Trophoblast cell (in vitro differentiated cells and primary cell): ENCODE measurements around the gene RANBP17.
"Not testable (repeated sequence)": the region's sequence is repeated elsewhere in the genome, so short reads cannot be mapped to it uniquely, and the experiment has no call there.

ENCODE experiments used
- DNase-seq, 2 donors: peaks; one replicate each; pipeline ENCODE4 v3.0.0-alpha.2; 2016
- H2AFZ ChIP-seq: 2 replicates; pipeline ENCODE4 v1.6.1; 2013; ENCODE audit warnings: low read length, moderate library complexity, mild to moderate bottlenecking; ENCODE audit not compliant: insufficient read depth, poor library complexity
- H2AK5ac ChIP-seq: 2 replicates; pipeline ENCODE4 v1.6.1; 2013; ENCODE audit warnings: mild to moderate bottlenecking, low read length
- H2BK120ac ChIP-seq: 2 replicates; pipeline ENCODE4 v1.6.1; 2013; ENCODE audit warnings: low read length, mild to moderate bottlenecking, moderate library complexity; ENCODE audit not compliant: insufficient read depth, poor library complexity
- H2BK12ac ChIP-seq: 2 replicates; pipeline ENCODE4 v1.6.1; 2013; ENCODE audit warnings: mild to moderate bottlenecking, low read length, moderate library complexity
- H2BK5ac ChIP-seq: 2 replicates; pipeline ENCODE4 v1.6.1; 2013; ENCODE audit warnings: low read length, low read depth, moderate library complexity, mild to moderate bottlenecking; ENCODE audit not compliant: poor library complexity
- H3K14ac ChIP-seq: 2 replicates; pipeline ENCODE4 v1.6.1; 2013; ENCODE audit warnings: mild to moderate bottlenecking, low read length
- H3K18ac ChIP-seq: 2 replicates; pipeline ENCODE4 v1.6.1; 2013; ENCODE audit warnings: mild to moderate bottlenecking, low read length
- H3K23ac ChIP-seq: 2 replicates; pipeline ENCODE4 v1.6.1; 2013; ENCODE audit warnings: low read length
- H3K27ac ChIP-seq: 2 replicates; pipeline ENCODE4 v1.5.1; 2013; ENCODE audit warnings: low read depth, mild to moderate bottlenecking, inconsistent platforms, low read length, moderate library complexity
- H3K27me3 ChIP-seq: 2 replicates; pipeline ENCODE4 v1.6.1; 2013; ENCODE audit warnings: inconsistent platforms, mild to moderate bottlenecking, low read length, moderate library complexity; ENCODE audit not compliant: insufficient read depth
- H3K36me3 ChIP-seq, 2 experiments: 1 replicate in 1 of 2; 2 replicates in 1 of 2; pipeline ENCODE4 v1.6.1; 2013; ENCODE audit warnings: low read length in 2 of 2, mild to moderate bottlenecking in 2 of 2, moderate library complexity in 1 of 2; ENCODE audit not compliant: insufficient read depth in 2 of 2, control insufficient read depth in 1 of 2
- H3K4ac ChIP-seq: 2 replicates; pipeline ENCODE4 v1.6.1; 2013; ENCODE audit warnings: low read depth, mild to moderate bottlenecking, low read length, moderate library complexity
- H3K4me1 ChIP-seq, 2 experiments: 1 replicate in 1 of 2; 2 replicates in 1 of 2; pipeline ENCODE4 v1.6.1; 2013; ENCODE audit warnings: low read length in 2 of 2, mild to moderate bottlenecking in 2 of 2, moderate library complexity in 1 of 2; ENCODE audit not compliant: insufficient read depth in 2 of 2, control insufficient read depth in 1 of 2
- H3K4me2 ChIP-seq: 2 replicates; pipeline ENCODE4 v1.6.1; 2013; ENCODE audit warnings: inconsistent platforms, mild to moderate bottlenecking, low read length, moderate library complexity
- H3K4me3 ChIP-seq: 2 replicates; pipeline ENCODE4 v1.5.1; 2013; ENCODE audit warnings: mild to moderate bottlenecking, low read depth, low read length, inconsistent platforms
- H3K79me1 ChIP-seq: one replicate; pipeline ENCODE4 v1.6.1; 2013; ENCODE audit warnings: low read length
- H3K79me2 ChIP-seq: 2 replicates; pipeline ENCODE4 v1.6.1; 2013; ENCODE audit warnings: low read length, mild to moderate bottlenecking; ENCODE audit not compliant: control insufficient read depth, insufficient read depth, poor library complexity
- H3K9ac ChIP-seq: 2 replicates; pipeline ENCODE4 v1.6.1; 2013; ENCODE audit warnings: mild to moderate bottlenecking, low read length
- H3K9me3 ChIP-seq: 2 replicates; pipeline ENCODE4 v1.6.1; 2013; ENCODE audit warnings: low read depth, mild to moderate bottlenecking, control low read depth, inconsistent platforms, low read length; ENCODE audit not compliant: insufficient read depth
- H4K12ac ChIP-seq: 2 replicates; pipeline ENCODE4 v1.6.1; 2013; ENCODE audit warnings: low read depth, mild to moderate bottlenecking, low read length, moderate library complexity
- H4K8ac ChIP-seq: 2 replicates; pipeline ENCODE4 v1.6.1; 2013; ENCODE audit warnings: low read depth, mild to moderate bottlenecking, low read length, moderate library complexity
- H4K91ac ChIP-seq: one replicate; pipeline ENCODE4 v1.6.1; 2013; ENCODE audit warnings: low read depth, mild to moderate bottlenecking, low read length, moderate library complexity
- WGBS: extraction: QIAGEN DNeasy Blood & Tissue Kit; methylation state at CpG from one replicate; pipeline ENCODE4 v1.1.7; 2013; ENCODE audit warnings: missing lambda C conversion rate; ENCODE audit not compliant: insufficient read length, insufficient coverage; ENCODE audit errors: extremely low coverage; 5-methylcytosine and 5-hydroxymethylcytosine counted together

The RANBP17 gene

GRCh38 chr5:170923910-170924620 is 62.2 kb downstream of the RANBP17 start:
- peak; percentile 8 to 29 for DNase-seq
- Histone ChIP-seq H4K91ac (no peak overlapping the region), H3K36me3 (peaks cover 0 to 2% of the 10 kb centered on the region in 2 experiments), H3K79me2 (no peaks in the 10 kb centered on the region), H3K27ac (no peak overlapping the region), H2AFZ (no peak overlapping the region), H3K4ac (no peak overlapping the region), H2BK12ac (no peak overlapping the region), H2BK5ac (no peak overlapping the region), H3K79me1 (no peaks in the 10 kb centered on the region), H3K27me3 (no peaks in the 10 kb centered on the region), H3K4me2 (no peak overlapping the region), H3K23ac (no peak overlapping the region), H3K4me1 (peaks cover 0 to 3% of the 10 kb centered on the region in 2 experiments), H2AK5ac (no peak overlapping the region), H3K9ac (no peak overlapping the region), H4K12ac (no peak overlapping the region), H3K18ac (no peak overlapping the region), H3K4me3 (no peak overlapping the region), H3K9me3 (no peaks in the 10 kb centered on the region), H3K14ac (no peak overlapping the region), H2BK120ac (no peak overlapping the region), H4K8ac (no peak overlapping the region)
- WGBS: no CpG with 5 or more reads among the region's 7 CpGs

GRCh38 chr5:170935534-170936218 is 73.9 kb downstream of the RANBP17 start:
- not testable (repeated sequence) for H3K79me1 ChIP-seq, H3K18ac ChIP-seq, H2BK120ac ChIP-seq, H3K27ac ChIP-seq, H2AFZ ChIP-seq, H3K4me1 ChIP-seq, H3K9ac ChIP-seq, H3K4me3 ChIP-seq, H2AK5ac ChIP-seq, H4K12ac ChIP-seq, H3K4ac ChIP-seq, H3K36me3 ChIP-seq, H3K9me3 ChIP-seq, H4K91ac ChIP-seq, H3K23ac ChIP-seq, H3K4me2 ChIP-seq, H2BK5ac ChIP-seq, H2BK12ac ChIP-seq, H3K14ac ChIP-seq, DNase-seq, H3K27me3 ChIP-seq, H3K79me2 ChIP-seq, H4K8ac ChIP-seq
- WGBS: no CpG with 5 or more reads among the region's 18 CpGs

- Histone ChIP-seq H4K8ac (no peak overlapping the region), H3K18ac (no peak overlapping the region), H3K4me3 (no peak overlapping the region), H4K91ac (no peak overlapping the region), H4K12ac (no peak overlapping the region), H3K79me2 (no peaks in the 10 kb centered on the region), H3K23ac (no peak overlapping the region), H3K27me3 (no peaks in the 10 kb centered on the region), H2BK12ac (no peak overlapping the region), H2AFZ (no peak overlapping the region), H3K27ac (no peak overlapping the region), H3K4me1 (no peaks in the 10 kb centered on the region), H2BK5ac (no peak overlapping the region), H3K36me3 (peaks cover 0 to 3% of the 10 kb centered on the region in 2 experiments), H3K14ac (no peak overlapping the region), H2AK5ac (no peak overlapping the region), H3K9ac (no peak overlapping the region), H3K4me2 (no peak overlapping the region), H3K9me3 (no peaks in the 10 kb centered on the region), H3K79me1 (no peaks in the 10 kb centered on the region), H2BK120ac (no peak overlapping the region), H3K4ac (no peak overlapping the region)
- no peak for DNase-seq
Measured at GRCh38 chr5:170937072-170937471, 75.3 kb downstream of the RANBP17 start.

GRCh38 chr5:170937914-170938313 is 76.1 kb downstream of the RANBP17 start:
- Histone ChIP-seq H3K9me3 (no peaks in the 10 kb centered on the region), H3K4me1 (no peaks in the 10 kb centered on the region), H4K91ac (no peak overlapping the region), H3K14ac (no peak overlapping the region), H3K23ac (no peak overlapping the region), H3K18ac (no peak overlapping the region), H4K12ac (no peak overlapping the region), H3K4ac (no peak overlapping the region), H3K4me3 (no peak overlapping the region), H3K27me3 (no peaks in the 10 kb centered on the region), H2BK120ac (no peak overlapping the region), H3K79me1 (no peaks in the 10 kb centered on the region), H3K79me2 (no peaks in the 10 kb centered on the region), H3K27ac (no peak overlapping the region), H4K8ac (no peak overlapping the region), H2BK5ac (no peak overlapping the region), H3K36me3 (peaks cover 0 to 3% of the 10 kb centered on the region in 2 experiments), H2BK12ac (no peak overlapping the region), H3K9ac (no peak overlapping the region), H2AFZ (no peak overlapping the region), H3K4me2 (no peak overlapping the region), H2AK5ac (no peak overlapping the region)
- WGBS: no CpG with 5 or more reads among the region's 5 CpGs
- no peak for DNase-seq
